Measurements from ENCODE around the gene C1QTNF2. TPM values are rescaled to one million over a fixed set of nuclear protein-coding genes. Genes with fewer than 3 reads are reported as not detected.

C1QTNF2 gene
- total RNA-seq, 2 experiments from 2014 or later = not detected

- H3K4me3 Mint-ChIP-seq = no peak overlapping the region
- CTCF ChIA-PET = no interaction called here
- DNase-seq (no peak), ATAC-seq (no peak)
- no peak overlapping the region for H3K27ac Mint-ChIP-seq
- peaks cover 7% of the 10 kb centered on the region for H3K27me3 Mint-ChIP-seq
- no peaks in the 10 kb centered on the region for H3K36me3 Mint-ChIP-seq
- H3K9me3 Mint-ChIP-seq (ENCODE audit: low read depth) = no peaks in the 10 kb centered on the region
- no peaks in the 10 kb centered on the region for H3K4me1 Mint-ChIP-seq
Observed at GRCh38 chr5:160297776-160298175, 72.7 kb downstream of the C1QTNF2 start.

Other genes with a start within 250 kb of the C1QTNF2 start
- not detected for gene FABP6, start 141.1 kb downstream of the C1QTNF2 start, total RNA-seq
- under 1 TPM in 1 of 2 experiments, not detected in 1; 0.23 TPM for gene CCNJL, start 58.1 kb downstream of the C1QTNF2 start, total RNA-seq
- under 1 TPM; 0.61 to 0.88 TPM for gene FAM200C, start 29.4 kb upstream of the C1QTNF2 start, total RNA-seq
- 10 to 100 TPM; 50.1 to 54.6 TPM for gene SLU7, start 48.5 kb upstream of the C1QTNF2 start, total RNA-seq
- 100 to 1,000 TPM; 204 to 212 TPM for gene PTTG1, start 51.2 kb upstream of the C1QTNF2 start, total RNA-seq

Data from activated CD8-positive, alpha-beta memory T cell treated with anti-CD3 and anti-CD28 coated beads, Interleukin-2, amount 10 ng/mL, durations not matched to agents 7 days and 5 days (primary cell).